Natural killer cell (primary cell): Measurements from ENCODE around the gene OXGR1. TPM values are rescaled to one million over a fixed set of nuclear protein-coding genes. Genes with fewer than 3 reads are reported as not detected.

ENCODE experiments used
- ATAC-seq, 3 donors: fragments of 150-1000 bp in 2 of 3; fragments of 200-7000 bp in 1 of 3; cut with Tn5 transposase; 1 replicate in 1 of 3; 2 replicates in 2 of 3; pipeline ENCODE4 v1.10.0; 2021; ENCODE audit warnings: mild to moderate bottlenecking in 2 of 3, moderate library complexity in 2 of 3
- DNase-seq, 2 donors: peaks; one replicate each; pipeline versions ENCODE4 v3.0.0 to v3.0.0-alpha.2; 2013 to 2021; ENCODE audit warnings: mixed read lengths in 1 of 2
- H3K27ac ChIP-seq: one replicate; pipeline ENCODE4 v1.5.1; 2013; ENCODE audit warnings: mild to moderate bottlenecking, low read length
- H3K27me3 ChIP-seq: one replicate; pipeline ENCODE4 v1.6.1; 2013; ENCODE audit warnings: low read length; ENCODE audit not compliant: control insufficient read depth, insufficient read depth
- H3K36me3 ChIP-seq: one replicate; pipeline ENCODE4 v1.6.1; 2013; ENCODE audit warnings: low read length; ENCODE audit not compliant: control insufficient read depth, insufficient read depth
- H3K4me1 ChIP-seq: one replicate; pipeline ENCODE4 v1.6.1; 2013; ENCODE audit warnings: low read length; ENCODE audit not compliant: control insufficient read depth, insufficient read depth
- H3K4me3 ChIP-seq: one replicate; pipeline ENCODE4 v1.5.1; 2013; ENCODE audit warnings: low read length
- H3K9me3 ChIP-seq: one replicate; pipeline ENCODE4 v1.6.1; 2013; ENCODE audit warnings: low read length; ENCODE audit not compliant: control insufficient read depth, insufficient read depth
- H3K27ac Mint-ChIP-seq, 2 donors: one replicate each; pipeline ENCODE4 v1.8.0; 2022; ENCODE audit warnings: mild to moderate bottlenecking in 2 of 2, mixed read lengths in 2 of 2, moderate library complexity in 1 of 2
- H3K27me3 Mint-ChIP-seq, 2 donors: one replicate each; pipeline ENCODE4 v1.8.0; 2022; ENCODE audit warnings: low read depth in 2 of 2, mixed read lengths in 2 of 2
- H3K36me3 Mint-ChIP-seq: one replicate; pipeline ENCODE4 v1.8.0; 2022; ENCODE audit warnings: mixed read lengths
- H3K4me1 Mint-ChIP-seq, 2 donors: one replicate each; pipeline ENCODE4 v1.8.0; 2022; ENCODE audit warnings: mixed read lengths in 2 of 2
- H3K4me3 Mint-ChIP-seq: one replicate; pipeline ENCODE4 v1.8.0; 2022; ENCODE audit warnings: mild to moderate bottlenecking, moderate library complexity, mixed read lengths
- H3K9me3 Mint-ChIP-seq, 2 donors: one replicate each; pipeline ENCODE4 v1.8.0; 2022; ENCODE audit warnings: mixed read lengths in 2 of 2
- CTCF ChIP-seq: fragments of 200-600 bp; IDR thresholded peaks from one replicate; pipeline ENCODE4 v1.8.0; 2022; ENCODE audit warnings: antibody characterized with exemption
- WGBS: methylation state at CpG from one replicate; pipeline ENCODE4 v1.1.7; 2013; ENCODE audit warnings: missing lambda C conversion rate; ENCODE audit not compliant: insufficient coverage; 5-methylcytosine and 5-hydroxymethylcytosine counted together
- intact Hi-C: fragments of 100-400 bp; cut with micrococcal nuclease; formaldehyde crosslinking; loops from one replicate; pipeline ENCODE4 v1.14.2; 2022
- total RNA-seq, 4 donors: library from RNA; stranded (reverse); fragments of 120-200 nt in 1 of 4; gene quantifications; one replicate each; pipeline versions ENCODE4 v1.2.3 to v1.2.4, GENCODE V29; 2013 to 2022

Gene OXGR1
- total RNA-seq, 3 donors from 2014 or later (not counting 1 experiment from before 2014, with no cell fraction given) = not detected

- WGBS = 81% methylated on average over 3 of the region's 4 CpGs
- H3K36me3 ChIP-seq = no peaks in the 10 kb centered on the region
- intact Hi-C loops = no loop called here
- Mint-ChIP-seq H3K27ac (no peak overlapping the region), H3K9me3 (peaks cover 0 to 8% of the 10 kb centered on the region in 2 donors), H3K4me1 (no peaks in the 10 kb centered on the region), H3K4me3 (no peak overlapping the region), H3K36me3 (peaks cover 5% of the 10 kb centered on the region), H3K27me3 (peaks cover 29 to 40% of the 10 kb centered on the region in 2 donors)
- H3K4me3 ChIP-seq = no peak overlapping the region
- H3K27me3 ChIP-seq = peaks cover 8% of the 10 kb centered on the region
- H3K4me1 ChIP-seq = peaks cover 5% of the 10 kb centered on the region
- H3K27ac ChIP-seq = no peak overlapping the region
- no peaks in the 10 kb centered on the region for H3K9me3 ChIP-seq
- ATAC-seq = no peak
- DNase-seq = no peak
- no peak for TF ChIP-seq CTCF
Measured at GRCh38 chr13:96996107-96996506, 1.8 kb upstream of the OXGR1 start.

GRCh38 chr13:96994858-96995243 is 575 bp upstream of the OXGR1 start:
- TF ChIP-seq CTCF = no peak
- intact Hi-C loops = no loop called here
- Histone ChIP-seq H3K27ac (no peak overlapping the region), H3K36me3 (no peaks in the 10 kb centered on the region), H3K9me3 (no peaks in the 10 kb centered on the region), H3K4me1 (peaks cover 4% of the 10 kb centered on the region), H3K4me3 (no peak overlapping the region), H3K27me3 (peaks cover 8% of the 10 kb centered on the region)
- Mint-ChIP-seq H3K4me3 (no peak overlapping the region), H3K9me3 (peaks cover 0 to 6% of the 10 kb centered on the region in 2 donors), H3K27me3 (peaks cover 25 to 31% of the 10 kb centered on the region in 2 donors), H3K4me1 (no peaks in the 10 kb centered on the region), H3K36me3 (no peaks in the 10 kb centered on the region), H3K27ac (no peak overlapping the region)
- DNase-seq = no peak
- 84% methylated on average over 9 of the region's 10 CpGs for WGBS
- no peak for ATAC-seq

- TF ChIP-seq CTCF = no peak
- H3K4me1 Mint-ChIP-seq = no peaks in the 10 kb centered on the region
- H3K27ac Mint-ChIP-seq = no peak overlapping the region
- H3K27ac ChIP-seq = no peak overlapping the region
- no peaks in the 10 kb centered on the region for H3K9me3 ChIP-seq
- H3K4me1 ChIP-seq = peaks cover 4% of the 10 kb centered on the region
- no peak for ATAC-seq
- H3K4me3 ChIP-seq = no peak overlapping the region
- H3K9me3 Mint-ChIP-seq = peaks cover 0 to 6% of the 10 kb centered on the region in 2 donors
- no peaks in the 10 kb centered on the region for H3K36me3 ChIP-seq
- no peak overlapping the region for H3K4me3 Mint-ChIP-seq
- DNase-seq = no peak
- peaks cover 8% of the 10 kb centered on the region for H3K27me3 ChIP-seq
- peaks cover 22 to 31% of the 10 kb centered on the region in 2 donors for H3K27me3 Mint-ChIP-seq
- no peaks in the 10 kb centered on the region for H3K36me3 Mint-ChIP-seq
- 69% methylated on average over 2 of the region's 8 CpGs for WGBS
- intact Hi-C loops = no loop called here
Measured at GRCh38 chr13:96993634-96994016, 651 bp downstream of the OXGR1 start.

- H3K27me3 Mint-ChIP-seq = peaks cover 22 to 31% of the 10 kb centered on the region in 2 donors
- ATAC-seq = no peak
Measured at GRCh38 chr13:96992633-96993032, 1.6 kb downstream of the OXGR1 start.

More at GRCh38 chr13:96992633-96993032, 1.6 kb downstream of the OXGR1 start:
- no peak overlapping the region for H3K27ac Mint-ChIP-seq
- no peak for TF ChIP-seq CTCF
- 60% methylated on average over 1 of the region's 2 CpGs for WGBS
- DNase-seq = no peak
- no peaks in the 10 kb centered on the region for H3K36me3 ChIP-seq
- intact Hi-C loops = no loop called here
- H3K9me3 Mint-ChIP-seq = peaks cover 0 to 6% of the 10 kb centered on the region in 2 donors
- peaks cover 8% of the 10 kb centered on the region for H3K27me3 ChIP-seq
- no peak overlapping the region for H3K27ac ChIP-seq
- H3K4me3 Mint-ChIP-seq = no peak overlapping the region
- no peaks in the 10 kb centered on the region for H3K4me1 Mint-ChIP-seq
- H3K4me3 ChIP-seq = no peak overlapping the region
- no peaks in the 10 kb centered on the region for H3K36me3 Mint-ChIP-seq
- no peaks in the 10 kb centered on the region for H3K9me3 ChIP-seq
- H3K4me1 ChIP-seq = peaks cover 4% of the 10 kb centered on the region
